SK-N-SH treated with all-trans-retinoic acid at 6 μM for 48 hours (cell line): ENCODE measurements around the gene GSTM4.

Experiments
- ATAC-seq: fragments of 200-7000 bp; cut with Tn5 transposase; 3 replicates; pipeline ENCODE4 v1.9.1; 2020; ENCODE audit warnings: mild to moderate bottlenecking, moderate library complexity
- ARNTL ChIP-seq: fragments of 450-650 bp; formaldehyde crosslinking; IDR thresholded peaks from 2 replicates; pipeline ENCODE4 v1.5.0; 2020; ENCODE audit warnings: low read depth, mild to moderate bottlenecking, moderate library complexity, borderline replicate concordance
- BACH2 ChIP-seq: fragments of 250-450 bp; sonication (Bioruptor Pico); IDR thresholded peaks from 2 replicates; pipeline ENCODE4 v1.9.0; 2021; ENCODE audit warnings: mild to moderate bottlenecking, borderline replicate concordance
- CREB5 ChIP-seq: fragments of 250-450 bp; sonication (Bioruptor Pico); IDR thresholded peaks from 2 replicates; pipeline ENCODE4 v1.5.1; 2020; ENCODE audit warnings: low read depth, mild to moderate bottlenecking, moderate library complexity
- CSDC2 ChIP-seq: fragments of 250-450 bp; sonication (Bioruptor Pico); IDR thresholded peaks from 2 replicates; pipeline ENCODE4 v1.5.0; 2020; ENCODE audit warnings: mild to moderate bottlenecking, moderate library complexity
- CSRNP3 ChIP-seq: fragments of 250-450 bp; sonication (Bioruptor Pico); IDR thresholded peaks from 2 replicates; pipeline ENCODE4 v1.5.1; 2021; ENCODE audit warnings: mild to moderate bottlenecking, moderate library complexity
- ESRRG ChIP-seq: fragments of 250-450 bp; sonication (Bioruptor Pico); IDR thresholded peaks from 2 replicates; pipeline ENCODE4 v1.6.1; 2021; ENCODE audit warnings: mild to moderate bottlenecking
- GLIS3 ChIP-seq: fragments of 250-450 bp; sonication (Bioruptor Pico); IDR thresholded peaks from 2 replicates; pipeline ENCODE4 v1.5.0; 2020; ENCODE audit warnings: mild to moderate bottlenecking, moderate library complexity
- ISL1 ChIP-seq: fragments of 250-450 bp; sonication (Bioruptor Pico); IDR thresholded peaks from 2 replicates; pipeline ENCODE4 v2.1.2; 2022; ENCODE audit warnings: mild to moderate bottlenecking, moderate library complexity
- OSR1 ChIP-seq: fragments of 250-450 bp; sonication (Bioruptor Pico); IDR thresholded peaks from 2 replicates; pipeline ENCODE4 v1.8.0; 2022; ENCODE audit warnings: moderate library complexity, mild to moderate bottlenecking, inconsistent platforms
- PATZ1 ChIP-seq: fragments of 250-450 bp; sonication (Bioruptor Pico); IDR thresholded peaks from 2 replicates; pipeline ENCODE4 v1.8.0; 2020; ENCODE audit warnings: mild to moderate bottlenecking, moderate library complexity, borderline replicate concordance
- POU6F1 ChIP-seq: fragments of 250-450 bp; sonication (Bioruptor Pico); IDR thresholded peaks from 2 replicates; pipeline ENCODE4 v1.8.0; 2021; ENCODE audit warnings: low read depth, mild to moderate bottlenecking, moderate library complexity, borderline replicate concordance
- PPARA ChIP-seq: fragments of 250-450 bp; sonication (Bioruptor Pico); IDR thresholded peaks from 2 replicates; pipeline ENCODE4 v1.5.0; 2020; ENCODE audit warnings: mild to moderate bottlenecking, borderline replicate concordance
- RARB ChIP-seq: fragments of 250-450 bp; sonication (Bioruptor Pico); IDR thresholded peaks from 2 replicates; pipeline ENCODE4 v1.8.0; 2021; ENCODE audit warnings: mild to moderate bottlenecking, moderate library complexity
- SNAI2 ChIP-seq: fragments of 250-450 bp; sonication (Bioruptor Pico); IDR thresholded peaks from 2 replicates; pipeline ENCODE4 v1.5.0; 2020; ENCODE audit warnings: mild to moderate bottlenecking, moderate library complexity
- TCF4 ChIP-seq: fragments of 250-450 bp; sonication (Bioruptor Pico); IDR thresholded peaks from 2 replicates; pipeline ENCODE4 v1.8.0; 2021; ENCODE audit warnings: mild to moderate bottlenecking, moderate library complexity, borderline replicate concordance
- TOX ChIP-seq: fragments of 250-450 bp; sonication (Bioruptor Pico); IDR thresholded peaks from 2 replicates; pipeline ENCODE4 v1.8.0; 2021; ENCODE audit warnings: mild to moderate bottlenecking, moderate library complexity, borderline replicate concordance
- TSHZ2 ChIP-seq: fragments of 250-450 bp; sonication (Bioruptor Pico); IDR thresholded peaks from 2 replicates; pipeline ENCODE4 v1.5.0; 2020; ENCODE audit warnings: mild to moderate bottlenecking, moderate library complexity
- ZC3H10 ChIP-seq: fragments of 250-450 bp; sonication (Bioruptor Pico); IDR thresholded peaks from 2 replicates; pipeline ENCODE4 v1.5.1; 2021; ENCODE audit warnings: mild to moderate bottlenecking, moderate library complexity
- ZFP3 ChIP-seq: fragments of 250-450 bp; sonication (Bioruptor Pico); IDR thresholded peaks from 2 replicates; pipeline ENCODE4 v1.5.0; 2020; ENCODE audit warnings: mild to moderate bottlenecking, moderate library complexity
- ZFP30 ChIP-seq: fragments of 450-650 bp; formaldehyde crosslinking; IDR thresholded peaks from 2 replicates; pipeline ENCODE4 v1.5.0; 2022; ENCODE audit warnings: mild to moderate bottlenecking, moderate library complexity
- ZNF565 ChIP-seq: fragments of 450-650 bp; formaldehyde crosslinking; conservative IDR thresholded peaks from 2 replicates; pipeline ENCODE4 v1.5.0; 2020; ENCODE audit warnings: low read depth, mild to moderate bottlenecking, moderate library complexity
- ZNF70 ChIP-seq: fragments of 450-650 bp; formaldehyde crosslinking; IDR thresholded peaks from 2 replicates; pipeline ENCODE4 v1.5.0; 2020; ENCODE audit warnings: mild to moderate bottlenecking, moderate library complexity
- ZNF8 ChIP-seq: fragments of 450-650 bp; formaldehyde crosslinking; IDR thresholded peaks from 2 replicates; pipeline ENCODE4 v1.5.0; 2020; ENCODE audit warnings: mild to moderate bottlenecking, moderate library complexity

The GSTM4 gene

GRCh38 chr1:109631513-109632505 is 24.1 kb upstream of the GSTM4 start:
- TF ChIP-seq ESRRG (CRISPR knock-in tag) (no peak), GLIS3 (CRISPR knock-in tag) (no peak), PPARA (no peak), ISL1 (CRISPR knock-in tag) (no peak), TCF4 (CRISPR knock-in tag) (no peak), TOX (CRISPR knock-in tag) (no peak), ZFP30 (CRISPR knock-in tag) (no peak), ZNF565 (no peak), RARB (CRISPR knock-in tag) (no peak), POU6F1 (CRISPR knock-in tag) (no peak), OSR1 (CRISPR knock-in tag) (no peak), ZFP3 (CRISPR knock-in tag) (no peak), ARNTL (CRISPR knock-in tag) (no peak), CSRNP3 (CRISPR knock-in tag) (no peak)
- TF ChIP-seq, all 23 proteins: peak for 0
- no peak for ATAC-seq

GRCh38 chr1:109632671-109633346 is 23.1 kb upstream of the GSTM4 start:
- peak; percentile 11; the same call in 1 of the 3 replicates for ATAC-seq
- TF ChIP-seq ARNTL (CRISPR knock-in tag) (no peak), PATZ1 (CRISPR knock-in tag) (no peak), ZNF70 (CRISPR knock-in tag) (peak; percentile 62; the same call in 1 of the 2 replicates), SNAI2 (CRISPR knock-in tag) (no peak), RARB (CRISPR knock-in tag) (no peak), CSRNP3 (CRISPR knock-in tag) (no peak), POU6F1 (CRISPR knock-in tag) (no peak), TSHZ2 (peak; percentile 78; the same call in 1 of the 2 replicates), OSR1 (CRISPR knock-in tag) (no peak), ISL1 (CRISPR knock-in tag) (peak; percentile 67), ZFP30 (CRISPR knock-in tag) (no peak), ESRRG (CRISPR knock-in tag) (no peak), CREB5 (CRISPR knock-in tag) (no peak), PPARA (no peak), ZC3H10 (CRISPR knock-in tag) (no peak), ZNF565 (no peak), ZNF8 (no peak), GLIS3 (CRISPR knock-in tag) (0 out of 2 replicates have a peak, but pooled peaks have one; percentile 19), CSDC2 (no peak), TCF4 (CRISPR knock-in tag) (peak; percentile 74; the same call in 1 of the 2 replicates), TOX (CRISPR knock-in tag) (no peak), ZFP3 (CRISPR knock-in tag) (no peak), BACH2 (CRISPR knock-in tag) (no peak)
